K562 (cell line): Measurements from ENCODE around the gene B3GALNT2. TPM values are rescaled to one million over a fixed set of nuclear protein-coding genes. Genes with fewer than 3 reads are reported as not detected.

ENCODE experiments used
- COPS2 ChIP-seq: fragments of 450-650 bp; conservative IDR thresholded peaks from 2 replicates; pipeline ENCODE4 v1.6.1; 2016; ENCODE audit warnings: mild to moderate bottlenecking, moderate library complexity
- DIDO1 ChIP-seq: fragments of 450-650 bp; IDR thresholded peaks from 2 replicates; pipeline ENCODE4 v1.6.1; 2016; ENCODE audit warnings: low read depth, missing biosample characterization, missing genetic modification characterization
- HOXB6 ChIP-seq: fragments of 250-450 bp; sonication (Bioruptor Pico); IDR thresholded peaks from 2 replicates; pipeline ENCODE4 v1.5.1; 2022; ENCODE audit warnings: mild to moderate bottlenecking, borderline replicate concordance
- IFI16 ChIP-seq: fragments of 250-450 bp; sonication (Bioruptor Pico); IDR thresholded peaks from 2 replicates; pipeline ENCODE4 v2.1.2; 2022; ENCODE audit warnings: mild to moderate bottlenecking, inconsistent platforms
- NRF1 ChIP-seq, 2 experiments: fragments of 450-650 bp; IDR thresholded peaks in 1 of 2; conservative IDR thresholded peaks in 1 of 2; 2 replicates each; pipeline ENCODE4 v1.6.1; 2014; ENCODE audit warnings: mild to moderate bottlenecking in 2 of 2
- PHTF2 ChIP-seq: fragments of 250-450 bp; sonication (Bioruptor Pico); IDR thresholded peaks from 2 replicates; pipeline ENCODE4 v1.5.0; 2021; ENCODE audit warnings: mild to moderate bottlenecking
- RBM15 ChIP-seq: fragments of 200-400 bp; formaldehyde crosslinking; IDR thresholded peaks from 2 replicates; pipeline ENCODE4 v1.6.1; 2018; ENCODE audit warnings: mild to moderate bottlenecking, low read length, moderate library complexity; ENCODE audit not compliant: insufficient read depth
- SIN3B ChIP-seq: fragments of 450-650 bp; IDR thresholded peaks from 2 replicates; pipeline ENCODE4 v1.6.1; 2017; ENCODE audit warnings: low read depth, mild to moderate bottlenecking, moderate library complexity
- TGIF2 ChIP-seq: sonication (generic); formaldehyde crosslinking; IDR thresholded peaks from 2 replicates; pipeline ENCODE4 v1.8.1; 2022; ENCODE audit warnings: mild to moderate bottlenecking, missing genetic modification reagents, moderate library complexity
- ZFP1 ChIP-seq: fragments of 450-650 bp; formaldehyde crosslinking; IDR thresholded peaks from 2 replicates; pipeline ENCODE4 v1.4.0; 2020; ENCODE audit warnings: mild to moderate bottlenecking, mixed read lengths
- ZNF583 ChIP-seq: fragments of 250-450 bp; sonication (Bioruptor Pico); IDR thresholded peaks from 2 replicates; pipeline ENCODE4 v1.4.0; 2020
- polyA plus RNA-seq, 8 experiments: library from polyadenylated mRNA; depleted of rRNA in 4 of 8; stranded (reverse) in 5 of 8; unstranded in 3 of 8; fragments of >200 nt; fragmentation: Nextera tagmentation in 2 of 8; fragmentation: Illumina TruSeq in 1 of 8; extraction: Ambion mirVana in 2 of 8; extraction: Trizol in 1 of 8; gene quantifications; 2 replicates each; pipeline versions ENCODE4 v1.2.1 to v1.2.3, GENCODE V29; 2011 to 2014; ENCODE audit warnings: inconsistent platforms in 1 of 8, missing spikeins in 1 of 8
- total RNA-seq, 7 experiments: library from RNA; depleted of rRNA in 6 of 7; stranded (reverse); fragments of >200 nt in 6 of 7; fragmentation: Illumina TruSeq in 2 of 7; extraction: Trizol in 2 of 7; gene quantifications; 2 replicates each; pipeline versions ENCODE4 v1.2.1 to v1.2.3, GENCODE V29; 2011 to 2021; ENCODE audit warnings: low replicate concordance in 1 of 7
- TF ChIP-seq, protein P1 (sequence below), 2 experiments: fragments of 450-650 bp; formaldehyde crosslinking in 1 of 2; IDR thresholded peaks; 2 replicates each; pipeline versions ENCODE4 v1.4.0 to v1.6.1; 2014 to 2020; ENCODE audit warnings: mild to moderate bottlenecking in 2 of 2, borderline replicate concordance in 1 of 2, low read depth in 1 of 2
- TF ChIP-seq, protein P2 (sequence below), 2 experiments: fragments of 450-650 bp in 1 of 2; IDR thresholded peaks; 2 replicates each; pipeline ENCODE4 v1.6.1; 2011 to 2017; ENCODE audit warnings: low read depth in 2 of 2, antibody characterized with exemption in 1 of 2, borderline replicate concordance in 1 of 2, low read length in 1 of 2, mild to moderate bottlenecking in 1 of 2, mixed read lengths in 1 of 2; ENCODE audit not compliant: control insufficient read depth in 1 of 2
- TF ChIP-seq, protein P3 (sequence below): fragments of 250-450 bp; sonication (Bioruptor Pico); IDR thresholded peaks from 2 replicates; pipeline ENCODE4 v1.8.0; 2021; ENCODE audit warnings: mild to moderate bottlenecking, moderate library complexity
- TF ChIP-seq, protein P4 (sequence below): sonication (generic); formaldehyde crosslinking; IDR thresholded peaks from 2 replicates; pipeline ENCODE4 v1.8.0; 2022; ENCODE audit warnings: mild to moderate bottlenecking, missing genetic modification reagents

B3GALNT2 gene
- total and polyA plus RNA-seq, 9 of the 15 experiments (the other 6 are each of a cell fraction or from before 2014, with no cell fraction given): 2.0 to 31.7 (median 22.9) TPM

DNA sequence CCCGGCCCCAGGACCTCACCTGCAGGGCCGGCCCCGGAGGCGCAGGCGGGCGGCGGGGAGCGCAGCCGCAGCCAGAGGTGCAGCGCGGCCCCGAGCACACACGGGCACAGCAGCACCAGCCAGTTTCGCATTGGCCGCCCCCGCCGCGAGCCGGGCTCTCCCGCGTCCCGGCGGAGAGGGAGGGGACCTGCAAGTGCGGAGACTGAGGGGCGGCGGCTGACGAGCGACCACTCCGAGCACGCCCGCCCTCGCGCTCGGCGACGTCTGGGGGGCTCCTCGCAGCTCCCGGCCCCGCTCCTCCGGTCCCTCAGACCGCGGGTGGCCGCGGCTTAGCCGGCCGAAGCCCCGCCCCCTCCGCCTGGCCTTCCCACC lies at the start of gene B3GALNT2 (continued):
- peak; percentile 75 for TF ChIP-seq ZNF583
- TF ChIP-seq RBM15: no peak
- TF ChIP-seq COPS2: no peak
- TF ChIP-seq TGIF2 (CRISPR knock-in tag): no peak
- TF ChIP-seq NRF1 (conservative IDR thresholded peaks at IDR 0.05 in 1 of 2, IDR thresholded peaks at IDR 0.05 in 1 of 2): no peak
- 0 out of 2 replicates have a peak, but pooled peaks have one; percentile 43 for TF ChIP-seq PHTF2 (CRISPR knock-in tag)
- TF ChIP-seq, protein P1, sequence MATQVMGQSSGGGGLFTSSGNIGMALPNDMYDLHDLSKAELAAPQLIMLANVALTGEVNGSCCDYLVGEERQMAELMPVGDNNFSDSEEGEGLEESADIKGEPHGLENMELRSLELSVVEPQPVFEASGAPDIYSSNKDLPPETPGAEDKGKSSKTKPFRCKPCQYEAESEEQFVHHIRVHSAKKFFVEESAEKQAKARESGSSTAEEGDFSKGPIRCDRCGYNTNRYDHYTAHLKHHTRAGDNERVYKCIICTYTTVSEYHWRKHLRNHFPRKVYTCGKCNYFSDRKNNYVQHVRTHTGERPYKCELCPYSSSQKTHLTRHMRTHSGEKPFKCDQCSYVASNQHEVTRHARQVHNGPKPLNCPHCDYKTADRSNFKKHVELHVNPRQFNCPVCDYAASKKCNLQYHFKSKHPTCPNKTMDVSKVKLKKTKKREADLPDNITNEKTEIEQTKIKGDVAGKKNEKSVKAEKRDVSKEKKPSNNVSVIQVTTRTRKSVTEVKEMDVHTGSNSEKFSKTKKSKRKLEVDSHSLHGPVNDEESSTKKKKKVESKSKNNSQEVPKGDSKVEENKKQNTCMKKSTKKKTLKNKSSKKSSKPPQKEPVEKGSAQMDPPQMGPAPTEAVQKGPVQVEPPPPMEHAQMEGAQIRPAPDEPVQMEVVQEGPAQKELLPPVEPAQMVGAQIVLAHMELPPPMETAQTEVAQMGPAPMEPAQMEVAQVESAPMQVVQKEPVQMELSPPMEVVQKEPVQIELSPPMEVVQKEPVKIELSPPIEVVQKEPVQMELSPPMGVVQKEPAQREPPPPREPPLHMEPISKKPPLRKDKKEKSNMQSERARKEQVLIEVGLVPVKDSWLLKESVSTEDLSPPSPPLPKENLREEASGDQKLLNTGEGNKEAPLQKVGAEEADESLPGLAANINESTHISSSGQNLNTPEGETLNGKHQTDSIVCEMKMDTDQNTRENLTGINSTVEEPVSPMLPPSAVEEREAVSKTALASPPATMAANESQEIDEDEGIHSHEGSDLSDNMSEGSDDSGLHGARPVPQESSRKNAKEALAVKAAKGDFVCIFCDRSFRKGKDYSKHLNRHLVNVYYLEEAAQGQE (IDR thresholded peaks at IDR 0.05; ENCODE audit: borderline replicate concordance): no peak
- TF ChIP-seq, protein P1 (CRISPR knock-in tag; IDR thresholded peaks at IDR 0.05; ENCODE audit: low read depth): peak; percentile 39
- no peak for TF ChIP-seq DIDO1
- TF ChIP-seq ZFP1: no peak
- TF ChIP-seq, protein P2, sequence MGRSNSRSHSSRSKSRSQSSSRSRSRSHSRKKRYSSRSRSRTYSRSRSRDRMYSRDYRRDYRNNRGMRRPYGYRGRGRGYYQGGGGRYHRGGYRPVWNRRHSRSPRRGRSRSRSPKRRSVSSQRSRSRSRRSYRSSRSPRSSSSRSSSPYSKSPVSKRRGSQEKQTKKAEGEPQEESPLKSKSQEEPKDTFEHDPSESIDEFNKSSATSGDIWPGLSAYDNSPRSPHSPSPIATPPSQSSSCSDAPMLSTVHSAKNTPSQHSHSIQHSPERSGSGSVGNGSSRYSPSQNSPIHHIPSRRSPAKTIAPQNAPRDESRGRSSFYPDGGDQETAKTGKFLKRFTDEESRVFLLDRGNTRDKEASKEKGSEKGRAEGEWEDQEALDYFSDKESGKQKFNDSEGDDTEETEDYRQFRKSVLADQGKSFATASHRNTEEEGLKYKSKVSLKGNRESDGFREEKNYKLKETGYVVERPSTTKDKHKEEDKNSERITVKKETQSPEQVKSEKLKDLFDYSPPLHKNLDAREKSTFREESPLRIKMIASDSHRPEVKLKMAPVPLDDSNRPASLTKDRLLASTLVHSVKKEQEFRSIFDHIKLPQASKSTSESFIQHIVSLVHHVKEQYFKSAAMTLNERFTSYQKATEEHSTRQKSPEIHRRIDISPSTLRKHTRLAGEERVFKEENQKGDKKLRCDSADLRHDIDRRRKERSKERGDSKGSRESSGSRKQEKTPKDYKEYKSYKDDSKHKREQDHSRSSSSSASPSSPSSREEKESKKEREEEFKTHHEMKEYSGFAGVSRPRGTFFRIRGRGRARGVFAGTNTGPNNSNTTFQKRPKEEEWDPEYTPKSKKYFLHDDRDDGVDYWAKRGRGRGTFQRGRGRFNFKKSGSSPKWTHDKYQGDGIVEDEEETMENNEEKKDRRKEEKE (IDR thresholded peaks at IDR 0.05; ENCODE audit: borderline replicate concordance in 1 of 2, control insufficient read depth in 1 of 2, low read depth in 2 of 2, low read length in 1 of 2): no peak
- no peak for TF ChIP-seq HOXB6 (CRISPR knock-in tag)
- TF ChIP-seq IFI16: no peak
- TF ChIP-seq, protein P3, sequence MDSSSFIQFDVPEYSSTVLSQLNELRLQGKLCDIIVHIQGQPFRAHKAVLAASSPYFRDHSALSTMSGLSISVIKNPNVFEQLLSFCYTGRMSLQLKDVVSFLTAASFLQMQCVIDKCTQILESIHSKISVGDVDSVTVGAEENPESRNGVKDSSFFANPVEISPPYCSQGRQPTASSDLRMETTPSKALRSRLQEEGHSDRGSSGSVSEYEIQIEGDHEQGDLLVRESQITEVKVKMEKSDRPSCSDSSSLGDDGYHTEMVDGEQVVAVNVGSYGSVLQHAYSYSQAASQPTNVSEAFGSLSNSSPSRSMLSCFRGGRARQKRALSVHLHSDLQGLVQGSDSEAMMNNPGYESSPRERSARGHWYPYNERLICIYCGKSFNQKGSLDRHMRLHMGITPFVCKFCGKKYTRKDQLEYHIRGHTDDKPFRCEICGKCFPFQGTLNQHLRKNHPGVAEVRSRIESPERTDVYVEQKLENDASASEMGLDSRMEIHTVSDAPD (CRISPR knock-in tag): no peak
- TF ChIP-seq SIN3B: peak; percentile 58
- TF ChIP-seq, protein P4, sequence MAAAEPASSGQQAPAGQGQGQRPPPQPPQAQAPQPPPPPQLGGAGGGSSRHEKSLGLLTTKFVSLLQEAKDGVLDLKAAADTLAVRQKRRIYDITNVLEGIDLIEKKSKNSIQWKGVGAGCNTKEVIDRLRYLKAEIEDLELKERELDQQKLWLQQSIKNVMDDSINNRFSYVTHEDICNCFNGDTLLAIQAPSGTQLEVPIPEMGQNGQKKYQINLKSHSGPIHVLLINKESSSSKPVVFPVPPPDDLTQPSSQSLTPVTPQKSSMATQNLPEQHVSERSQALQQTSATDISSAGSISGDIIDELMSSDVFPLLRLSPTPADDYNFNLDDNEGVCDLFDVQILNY: 0 out of 2 replicates have a peak, but pooled peaks have one; percentile 24
